CD8-positive, alpha-beta memory T cell (primary cell): ENCODE data around the gene FIP1L1. TPM values are rescaled to one million over a fixed set of nuclear protein-coding genes. Genes with fewer than 3 reads are reported as not detected.

Experiments
- CTCF ChIA-PET: fragments of 350-600 bp; sonication (Branson Sonifier 250); formaldehyde crosslinking; loops from one replicate; lab custom pipeline; 2021; ENCODE audit warnings: antibody characterized with exemption; lab: Charles Lee
- POLR2A ChIA-PET: fragments of 350-600 bp; sonication (Branson Sonifier 250); formaldehyde crosslinking; loops from one replicate; lab custom pipeline; 2021; ENCODE audit warnings: antibody characterized with exemption; lab: Charles Lee
- DNase-seq, 5 donors: peaks; one replicate each; pipeline versions ENCODE4 v3.0.0 to v3.0.0-alpha.2; 2020 to 2022; ENCODE audit warnings: mixed read lengths in 1 of 5
- H3K27ac ChIP-seq: one replicate; pipeline ENCODE4 v1.7.0; 2013; ENCODE audit warnings: low read depth, mild to moderate bottlenecking, low read length, moderate library complexity
- H3K27me3 ChIP-seq: 2 replicates; pipeline ENCODE4 v1.7.0; 2013; ENCODE audit warnings: low read length, mild to moderate bottlenecking; ENCODE audit not compliant: insufficient read depth, poor library complexity, severe bottlenecking
- H3K36me3 ChIP-seq: 2 replicates; pipeline ENCODE4 v1.7.0; 2013; ENCODE audit warnings: mild to moderate bottlenecking, low read length, moderate library complexity; ENCODE audit not compliant: insufficient read depth
- H3K4me1 ChIP-seq: 2 replicates; pipeline ENCODE4 v1.7.0; 2013; ENCODE audit warnings: mild to moderate bottlenecking, low read length, moderate library complexity; ENCODE audit not compliant: insufficient read depth
- H3K4me3 ChIP-seq: 2 replicates; pipeline ENCODE4 v1.7.0; 2013; ENCODE audit warnings: mild to moderate bottlenecking, low read length
- H3K9me3 ChIP-seq: 2 replicates; pipeline ENCODE4 v1.7.0; 2013; ENCODE audit warnings: mild to moderate bottlenecking, low read length
- H3K27ac Mint-ChIP-seq, 8 donors: one replicate each; pipeline ENCODE4 v1.8.0; 2020 to 2021; ENCODE audit warnings: mixed read lengths in 8 of 8, mild to moderate bottlenecking in 6 of 8, inconsistent platforms in 3 of 8, moderate library complexity in 3 of 8
- H3K27me3 Mint-ChIP-seq, 2 donors: one replicate each; pipeline ENCODE4 v1.8.0; 2020 to 2021; ENCODE audit warnings: mixed read lengths in 2 of 2, mild to moderate bottlenecking in 1 of 2, moderate library complexity in 1 of 2
- H3K36me3 Mint-ChIP-seq, 3 donors: one replicate each; pipeline ENCODE4 v1.8.0; 2020 to 2021; ENCODE audit warnings: mixed read lengths in 3 of 3, inconsistent platforms in 1 of 3, mild to moderate bottlenecking in 1 of 3
- H3K4me1 Mint-ChIP-seq, 3 donors: one replicate each; pipeline ENCODE4 v1.8.0; 2020 to 2021; ENCODE audit warnings: mixed read lengths in 3 of 3, inconsistent platforms in 1 of 3, mild to moderate bottlenecking in 1 of 3
- H3K4me3 Mint-ChIP-seq, 7 donors: one replicate each; pipeline ENCODE4 v1.8.0; 2020 to 2021; ENCODE audit warnings: mixed read lengths in 7 of 7, mild to moderate bottlenecking in 6 of 7, moderate library complexity in 4 of 7, inconsistent platforms in 2 of 7
- H3K9me3 Mint-ChIP-seq, 5 donors: one replicate each; pipeline ENCODE4 v1.8.0; 2020 to 2022; ENCODE audit warnings: mixed read lengths in 5 of 5, mild to moderate bottlenecking in 3 of 5, moderate library complexity in 2 of 5, inconsistent platforms in 1 of 5
- polyA plus RNA-seq: library from polyadenylated mRNA; unstranded; fragments of 300-500 nt; fragmentation: Illumina TruSeq; gene quantifications from one replicate; pipeline ENCODE4 v1.2.3, GENCODE V29; 2021
- total RNA-seq, 2 experiments: library from RNA; stranded (reverse); gene quantifications; one replicate each; pipeline ENCODE4 v1.2.3, GENCODE V29; 2021

Gene FIP1L1
- total and polyA plus RNA-seq, 3 experiments from 2014 or later = 65.2 to 74.5 (median 72.8) TPM

- Mint-ChIP-seq H3K4me3 (no peak overlapping the region), H3K9me3 (no peaks in the 10 kb centered on the region), H3K27ac (no peak overlapping the region), H3K36me3 (no peaks in the 10 kb centered on the region), H3K27me3 (peaks cover 1 to 10% of the 10 kb centered on the region in 2 donors), H3K4me1 (no peaks in the 10 kb centered on the region)
- H3K4me3 ChIP-seq = no peak overlapping the region
- POLR2A ChIA-PET = no interaction called here
- no peak overlapping the region for H3K27ac ChIP-seq
- DNase-seq = no peak
- no peaks in the 10 kb centered on the region for H3K9me3 ChIP-seq
- H3K27me3 ChIP-seq = no peaks in the 10 kb centered on the region
- H3K4me1 ChIP-seq = no peaks in the 10 kb centered on the region
- no peaks in the 10 kb centered on the region for H3K36me3 ChIP-seq
- CTCF ChIA-PET = no interaction called here
These were observed 121.3 kb downstream of the FIP1L1 start for GRCh38 chr4:53498706-53499105.

- POLR2A ChIA-PET = no interaction called here
- Mint-ChIP-seq H3K36me3 (no peaks in the 10 kb centered on the region), H3K4me1 (no peaks in the 10 kb centered on the region)
These were observed 122.3 kb downstream of the FIP1L1 start for GRCh38 chr4:53499791-53500190.

DNA sequence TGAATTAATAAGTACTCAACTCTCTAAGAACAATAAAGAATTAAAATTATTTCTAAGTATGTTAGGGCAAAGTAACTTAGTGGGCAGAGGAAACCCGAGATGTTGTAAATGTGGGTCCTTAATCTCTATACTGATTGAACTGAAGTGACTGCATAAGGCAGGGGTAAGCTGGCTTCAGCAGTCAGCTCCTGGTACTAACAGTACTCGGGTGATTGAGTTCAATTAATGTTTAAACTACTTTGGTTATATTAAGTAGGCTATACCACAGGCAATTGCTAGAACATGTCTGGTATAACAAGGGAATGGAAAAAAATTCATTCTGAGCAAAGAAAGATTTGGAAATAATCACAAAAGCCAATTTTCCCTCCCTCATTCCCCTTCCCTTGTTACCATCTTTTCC is 123.1 kb downstream of the FIP1L1 start:
- POLR2A ChIA-PET = no interaction called here
- Histone ChIP-seq H3K27ac (no peak overlapping the region), H3K36me3 (no peaks in the 10 kb centered on the region), H3K4me1 (no peaks in the 10 kb centered on the region), H3K4me3 (no peak overlapping the region), H3K9me3 (no peaks in the 10 kb centered on the region), H3K27me3 (no peaks in the 10 kb centered on the region)
- no peak for DNase-seq
- CTCF ChIA-PET = no interaction called here
- Mint-ChIP-seq H3K4me1 (no peaks in the 10 kb centered on the region), H3K36me3 (no peaks in the 10 kb centered on the region), H3K27ac (no peak overlapping the region), H3K9me3 (no peaks in the 10 kb centered on the region), H3K4me3 (no peak overlapping the region), H3K27me3 (peaks cover 1 to 10% of the 10 kb centered on the region in 2 donors)

More at GRCh38 chr4:53499791-53500190, 122.3 kb downstream of the FIP1L1 start:
- peaks cover 1 to 10% of the 10 kb centered on the region in 2 donors for H3K27me3 Mint-ChIP-seq
- H3K4me3 Mint-ChIP-seq = no peak overlapping the region
- Histone ChIP-seq H3K4me1 (no peaks in the 10 kb centered on the region), H3K4me3 (no peak overlapping the region), H3K27ac (no peak overlapping the region), H3K27me3 (no peaks in the 10 kb centered on the region), H3K36me3 (no peaks in the 10 kb centered on the region), H3K9me3 (no peaks in the 10 kb centered on the region)
- DNase-seq = no peak
- no peak overlapping the region for H3K27ac Mint-ChIP-seq
- CTCF ChIA-PET = no interaction called here
- no peaks in the 10 kb centered on the region for H3K9me3 Mint-ChIP-seq

DNA sequence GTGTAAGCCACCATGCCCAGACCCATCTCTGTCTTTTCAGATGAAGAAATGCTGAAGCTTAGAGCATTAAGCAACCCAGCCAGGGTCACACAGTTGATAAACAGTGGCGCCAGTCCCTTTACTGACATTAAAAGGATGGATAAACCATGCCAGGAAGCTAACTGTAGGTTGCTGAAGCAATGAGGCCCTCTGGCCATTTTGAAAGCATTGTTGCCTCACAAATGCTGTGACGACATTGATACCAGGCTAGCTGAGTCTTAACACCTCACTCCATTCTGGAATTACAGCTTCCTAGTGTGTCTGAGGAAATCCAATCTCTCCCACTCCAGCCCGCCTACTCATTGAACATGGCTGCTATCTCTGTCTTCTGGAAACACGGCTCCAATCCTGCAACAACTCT is 124.1 kb downstream of the FIP1L1 start:
- H3K9me3 ChIP-seq = no peaks in the 10 kb centered on the region
- no peak overlapping the region for H3K27ac ChIP-seq
- no peaks in the 10 kb centered on the region for H3K36me3 ChIP-seq
- Mint-ChIP-seq H3K4me1 (no peaks in the 10 kb centered on the region), H3K27ac (no peak overlapping the region), H3K4me3 (no peak overlapping the region), H3K36me3 (no peaks in the 10 kb centered on the region), H3K9me3 (no peaks in the 10 kb centered on the region), H3K27me3 (peaks cover 1 to 8% of the 10 kb centered on the region in 2 donors)
- POLR2A ChIA-PET = no interaction called here
- H3K4me3 ChIP-seq = no peak overlapping the region
- H3K27me3 ChIP-seq = no peaks in the 10 kb centered on the region
- DNase-seq = no peak
- H3K4me1 ChIP-seq = no peaks in the 10 kb centered on the region
- CTCF ChIA-PET = no interaction called here

DNA sequence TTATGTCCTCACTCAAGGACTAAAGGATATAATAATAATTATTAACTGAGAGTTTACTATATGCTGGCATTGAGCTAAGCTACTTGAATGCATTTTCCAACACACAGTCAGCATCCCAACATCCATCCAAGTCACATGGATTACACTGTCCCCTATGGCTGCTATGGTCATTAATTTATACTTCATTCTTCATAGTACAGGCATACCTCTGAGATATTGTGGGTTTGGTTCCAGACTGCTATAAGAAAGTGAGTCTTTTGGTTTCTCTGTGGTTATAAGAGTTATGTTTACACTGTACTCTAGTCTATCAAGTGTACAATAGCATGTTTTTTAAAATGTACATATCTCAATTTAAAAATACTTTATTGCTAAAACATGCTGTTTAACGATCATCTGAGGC is 124.7 kb downstream of the FIP1L1 start:
- POLR2A ChIA-PET = no interaction called here
- peaks cover 1 to 4% of the 10 kb centered on the region in 2 donors for H3K27me3 Mint-ChIP-seq
- H3K27me3 ChIP-seq = no peaks in the 10 kb centered on the region
- H3K4me1 ChIP-seq = no peaks in the 10 kb centered on the region
- no peaks in the 10 kb centered on the region for H3K9me3 Mint-ChIP-seq
- no peaks in the 10 kb centered on the region for H3K9me3 ChIP-seq
- H3K36me3 ChIP-seq = no peaks in the 10 kb centered on the region
- DNase-seq = no peak
- no peak overlapping the region for H3K27ac ChIP-seq
- CTCF ChIA-PET = no interaction called here
- no peak overlapping the region for H3K4me3 Mint-ChIP-seq
- no peaks in the 10 kb centered on the region for H3K36me3 Mint-ChIP-seq
- no peak overlapping the region for H3K27ac Mint-ChIP-seq
- no peaks in the 10 kb centered on the region for H3K4me1 Mint-ChIP-seq
- H3K4me3 ChIP-seq = no peak overlapping the region

DNA sequence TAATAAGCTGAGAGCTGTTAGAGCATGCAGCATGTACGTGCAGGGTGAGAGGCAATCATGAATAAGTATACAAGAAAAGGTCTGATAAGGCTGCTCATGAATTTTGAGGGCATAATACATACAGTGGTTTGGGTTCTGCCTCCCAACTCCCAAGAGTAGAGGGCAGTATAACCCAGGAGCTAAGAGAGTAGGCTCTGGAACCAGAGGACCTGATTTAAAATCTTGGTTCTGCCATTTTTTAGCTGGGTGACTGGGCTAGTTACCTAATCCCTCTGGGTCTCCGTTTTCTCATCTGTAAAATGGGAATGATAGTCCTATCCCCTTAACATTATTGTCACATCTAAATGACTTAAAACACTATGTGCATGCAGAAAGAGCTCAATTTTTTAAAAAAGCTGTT is 128.5 kb downstream of the FIP1L1 start:
- ChIA-PET POLR2A (no interaction called here), CTCF (interaction anchor here (1.6 kb wide), 1 partner anchor 728 kb away, joined by 4 read pairs; no protein-coding TSS in a partner anchor)
- Mint-ChIP-seq H3K9me3 (no peaks in the 10 kb centered on the region), H3K27ac (no peak overlapping the region), H3K27me3 (peaks cover 0 to 8% of the 10 kb centered on the region in 2 donors), H3K36me3 (no peaks in the 10 kb centered on the region), H3K4me1 (no peaks in the 10 kb centered on the region), H3K4me3 (no peak overlapping the region)
- Histone ChIP-seq H3K4me1 (no peaks in the 10 kb centered on the region), H3K9me3 (no peaks in the 10 kb centered on the region), H3K27ac (no peak overlapping the region), H3K4me3 (no peak overlapping the region), H3K27me3 (no peaks in the 10 kb centered on the region), H3K36me3 (no peaks in the 10 kb centered on the region)
- DNase-seq = no peak

DNA sequence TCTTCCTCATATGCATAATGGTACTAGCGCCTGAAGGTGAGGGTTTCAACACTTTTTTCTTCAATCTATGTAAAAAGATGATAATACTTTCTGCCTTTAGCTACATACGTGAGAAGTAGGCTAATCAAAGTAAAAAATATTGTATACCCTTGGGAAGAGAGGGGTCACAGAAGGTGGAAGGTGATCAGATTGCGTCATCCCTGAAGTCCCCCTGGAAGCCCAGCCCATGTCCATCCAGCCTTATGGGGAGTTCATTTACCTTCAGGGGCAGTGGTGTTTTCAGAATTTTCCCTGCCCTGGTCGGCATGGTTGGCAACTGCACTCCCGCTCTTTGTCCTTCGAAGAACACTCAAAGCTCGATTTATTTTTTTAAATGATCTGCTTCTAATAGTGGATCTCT is 129.6 kb downstream of the FIP1L1 start:
- Mint-ChIP-seq H3K27ac (no peak overlapping the region), H3K4me1 (no peaks in the 10 kb centered on the region), H3K9me3 (no peaks in the 10 kb centered on the region), H3K36me3 (no peaks in the 10 kb centered on the region), H3K4me3 (no peak overlapping the region), H3K27me3 (peaks cover 0 to 8% of the 10 kb centered on the region in 2 donors)
- H3K4me3 ChIP-seq = no peak overlapping the region
- ChIA-PET POLR2A (no interaction called here), CTCF (interaction anchor here (1.6 kb wide), 1 partner anchor 727 kb away, joined by 4 read pairs; no protein-coding TSS in a partner anchor)
- no peaks in the 10 kb centered on the region for H3K36me3 ChIP-seq
- no peak for DNase-seq
- H3K27me3 ChIP-seq = no peaks in the 10 kb centered on the region
- no peak overlapping the region for H3K27ac ChIP-seq
- no peaks in the 10 kb centered on the region for H3K4me1 ChIP-seq
- no peaks in the 10 kb centered on the region for H3K9me3 ChIP-seq

DNA sequence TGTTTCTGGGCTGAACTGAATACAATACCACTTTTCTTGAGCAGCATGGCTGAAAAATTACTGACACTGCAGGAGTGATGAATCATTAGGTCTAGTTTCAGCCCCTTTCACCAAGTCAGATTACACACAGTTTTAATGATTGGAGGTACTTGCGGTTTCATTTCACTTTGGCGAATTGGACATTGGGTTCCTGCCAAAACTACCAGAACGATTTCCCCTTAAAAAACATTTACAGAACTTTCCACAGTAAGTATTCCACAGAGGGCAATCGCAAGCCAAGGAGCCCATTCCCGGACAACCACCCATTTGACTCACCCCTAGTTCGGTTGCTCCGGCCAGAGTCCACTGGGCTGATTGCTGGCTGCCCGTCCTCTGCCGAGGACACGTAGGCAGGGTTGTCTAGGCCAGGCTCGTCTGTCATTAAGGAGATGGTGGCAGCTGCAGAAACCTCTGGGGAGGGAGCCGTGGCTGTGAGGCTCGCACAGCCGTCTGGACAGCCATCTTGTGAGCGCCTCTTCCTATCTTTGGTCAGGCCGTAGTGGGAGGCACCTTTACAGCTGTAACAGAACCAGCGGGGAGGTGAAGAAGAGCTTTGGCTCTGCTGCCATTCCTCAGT is 130.3 kb downstream of the FIP1L1 start:
- Mint-ChIP-seq H3K9me3 (no peaks in the 10 kb centered on the region), H3K27me3 (peaks cover 0 to 8% of the 10 kb centered on the region in 2 donors), H3K36me3 (no peaks in the 10 kb centered on the region), H3K27ac (no peak overlapping the region), H3K4me1 (no peaks in the 10 kb centered on the region), H3K4me3 (no peak overlapping the region)
- Histone ChIP-seq H3K4me3 (no peak overlapping the region), H3K9me3 (no peaks in the 10 kb centered on the region), H3K27me3 (no peaks in the 10 kb centered on the region), H3K27ac (no peak overlapping the region), H3K4me1 (no peaks in the 10 kb centered on the region), H3K36me3 (no peaks in the 10 kb centered on the region)
- ChIA-PET CTCF (interaction anchor here (1.6 kb wide), 1 partner anchor 726 kb away, joined by 4 read pairs; no protein-coding TSS in a partner anchor), POLR2A (no interaction called here)
- DNase-seq = no peak
